GM23338 (cell line): ENCODE data around the gene PRDM5. TPM values are rescaled to one million over a fixed set of nuclear protein-coding genes. Genes with fewer than 3 reads are reported as not detected.

Experiments used
- ATAC-seq: fragments of 200-7000 bp; cut with Tn5 transposase; 3 replicates; pipeline ENCODE4 v1.9.1; 2020
- DNase-seq: peaks from one replicate; pipeline ENCODE4 v3.0.0-alpha.2; 2015; ENCODE audit warnings: low spot score
- H2AFZ ChIP-seq: fragments of 200-600 bp; sonication (generic); 2 replicates; pipeline ENCODE4 v1.8.0; 2016; ENCODE audit warnings: antibody characterized with exemption, mild to moderate bottlenecking, moderate library complexity
- H3F3A ChIP-seq: fragments of 200-600 bp; sonication (generic); replicated peaks from 2 replicates; pipeline ENCODE4 v1.8.0; 2017; ENCODE audit warnings: antibody characterized with exemption, mixed run types, low read depth
- H3K27ac ChIP-seq: fragments of 200-600 bp; sonication (generic); 2 replicates; pipeline ENCODE4 v1.6.1; 2016; ENCODE audit warnings: low read depth
- H3K27me3 ChIP-seq: fragments of 200-600 bp; sonication (generic); 2 replicates; pipeline ENCODE4 v1.8.0; 2016; ENCODE audit warnings: mild to moderate bottlenecking, mixed run types, moderate library complexity; ENCODE audit not compliant: insufficient read depth
- H3K36me3 ChIP-seq: fragments of 200-600 bp; sonication (generic); 2 replicates; pipeline ENCODE4 v1.8.0; 2016; ENCODE audit warnings: mild to moderate bottlenecking; ENCODE audit not compliant: insufficient read depth
- H3K4me1 ChIP-seq: fragments of 200-600 bp; sonication (generic); 2 replicates; pipeline ENCODE4 v1.8.0; 2016; ENCODE audit warnings: mild to moderate bottlenecking, moderate library complexity; ENCODE audit not compliant: insufficient read depth
- H3K4me2 ChIP-seq: fragments of 200-600 bp; sonication (generic); 2 replicates; pipeline ENCODE4 v1.7.1; 2017; ENCODE audit warnings: mixed run types
- H3K4me3 ChIP-seq: fragments of 200-600 bp; sonication (generic); 2 replicates; pipeline ENCODE4 v1.6.1; 2016; ENCODE audit warnings: mixed run types
- H3K79me2 ChIP-seq: fragments of 200-600 bp; sonication (generic); replicated peaks from 2 replicates; pipeline ENCODE4 v1.8.0; 2017; ENCODE audit warnings: mild to moderate bottlenecking; ENCODE audit not compliant: insufficient read depth
- H3K9me2 ChIP-seq: fragments of 200-600 bp; sonication (generic); 2 replicates; pipeline ENCODE4 v1.8.0; 2017; ENCODE audit not compliant: insufficient read depth
- H4K20me1 ChIP-seq: fragments of 200-600 bp; sonication (generic); replicated peaks from 2 replicates; pipeline ENCODE4 v1.8.0; 2017; ENCODE audit warnings: mild to moderate bottlenecking; ENCODE audit not compliant: insufficient read depth
- H3K27ac Mint-ChIP-seq: 2 replicates; pipeline ENCODE4 v1.8.0; 2020; ENCODE audit warnings: inconsistent platforms, mild to moderate bottlenecking, moderate library complexity, mixed read lengths
- H3K27me3 Mint-ChIP-seq: 3 replicates; pipeline ENCODE4 v1.8.0; 2022; ENCODE audit warnings: low read depth, mild to moderate bottlenecking, moderate library complexity, mixed read lengths, inconsistent platforms; ENCODE audit not compliant: insufficient read depth, poor library complexity
- H3K36me3 Mint-ChIP-seq: 3 replicates; pipeline ENCODE4 v1.8.0; 2021; ENCODE audit warnings: low read depth, mild to moderate bottlenecking, inconsistent platforms, moderate library complexity, mixed read lengths
- H3K4me1 Mint-ChIP-seq: 3 replicates; pipeline ENCODE4 v1.8.0; 2020; ENCODE audit warnings: mild to moderate bottlenecking, inconsistent platforms, mixed read lengths
- H3K4me3 Mint-ChIP-seq: 3 replicates; pipeline ENCODE4 v1.8.0; 2021; ENCODE audit warnings: moderate library complexity, mild to moderate bottlenecking, inconsistent platforms, mixed read lengths
- H3K9me3 Mint-ChIP-seq: 3 replicates; pipeline ENCODE4 v1.8.0; 2020; ENCODE audit warnings: moderate library complexity, mild to moderate bottlenecking, inconsistent platforms, mixed read lengths
- EZH2 ChIP-seq: fragments of 200-600 bp; sonication (generic); IDR thresholded peaks from one replicate; pipeline ENCODE4 v1.8.0; 2017; ENCODE audit warnings: antibody characterized with exemption, mild to moderate bottlenecking, low read depth; ENCODE audit not compliant: unreplicated experiment
- EZH2phosphoT487 ChIP-seq: fragments of 200-600 bp; sonication (generic); IDR thresholded peaks from one replicate; pipeline ENCODE4 v1.8.1; 2018; ENCODE audit warnings: antibody characterized with exemption; ENCODE audit not compliant: unreplicated experiment
- POLR2AphosphoS5 ChIP-seq: IDR thresholded peaks from 2 replicates; pipeline ENCODE4 v1.6.1; 2016; ENCODE audit warnings: antibody characterized with exemption, low read depth
- REST ChIP-seq: IDR thresholded peaks from one replicate; pipeline ENCODE4 v1.6.1; 2018; ENCODE audit warnings: antibody characterized with exemption; ENCODE audit not compliant: unreplicated experiment
- STAT1 ChIP-seq: IDR thresholded peaks from one replicate; pipeline ENCODE4 v1.6.1; 2016; ENCODE audit warnings: antibody characterized with exemption; ENCODE audit not compliant: unreplicated experiment
- ZNF331 ChIP-seq: fragments of 250-450 bp; sonication (Bioruptor Pico); IDR thresholded peaks from 2 replicates; pipeline ENCODE4 v1.5.0; 2020; ENCODE audit warnings: low read depth, mild to moderate bottlenecking, moderate library complexity
- polyA plus RNA-seq: library from polyadenylated mRNA; unstranded; fragments of >200 nt; fragmentation: Nextera tagmentation; extraction: Ambion mirVana; gene quantifications from 2 replicates; pipeline ENCODE4 v1.2.1, GENCODE V29; 2016
- total RNA-seq: library from RNA; depleted of rRNA; stranded (reverse); fragments of >200 nt; shearing (Covaris generic); gene quantifications from 2 replicates; pipeline ENCODE4 v1.2.3, GENCODE V29; 2014
- TF ChIP-seq, protein P1 (sequence below): fragments of 250-450 bp; sonication (Bioruptor Pico); IDR thresholded peaks from 2 replicates; pipeline ENCODE4 v1.5.0; 2020; ENCODE audit warnings: mild to moderate bottlenecking, moderate library complexity
- TF ChIP-seq, protein P2 (sequence below): IDR thresholded peaks from 2 replicates; pipeline ENCODE4 v1.6.1; 2016; ENCODE audit warnings: antibody characterized with exemption

PRDM5 gene
- total and polyA plus RNA-seq, 2 experiments from 2014 or later = 11.2 to 40.4 TPM

DNA sequence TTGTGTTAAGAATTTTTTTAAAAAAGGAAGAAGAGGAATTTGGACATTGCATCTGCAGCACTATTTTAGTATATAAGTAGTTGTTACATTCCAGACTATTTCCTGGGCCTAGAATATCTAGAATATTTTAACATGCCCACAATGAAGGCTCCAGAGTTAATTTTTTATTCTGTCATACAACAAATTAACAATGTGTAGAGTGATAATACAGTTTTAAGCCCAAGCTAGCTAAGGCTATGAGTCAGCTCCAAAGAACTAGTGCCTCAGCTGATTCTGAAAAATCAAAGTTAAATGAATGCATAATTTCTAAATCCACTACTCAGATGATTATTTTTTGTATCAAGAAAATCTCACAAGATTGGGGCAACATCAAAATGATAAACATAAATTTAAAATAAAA lies 231.4 kb downstream of the PRDM5 start (continued):
- TF ChIP-seq, protein P1, sequence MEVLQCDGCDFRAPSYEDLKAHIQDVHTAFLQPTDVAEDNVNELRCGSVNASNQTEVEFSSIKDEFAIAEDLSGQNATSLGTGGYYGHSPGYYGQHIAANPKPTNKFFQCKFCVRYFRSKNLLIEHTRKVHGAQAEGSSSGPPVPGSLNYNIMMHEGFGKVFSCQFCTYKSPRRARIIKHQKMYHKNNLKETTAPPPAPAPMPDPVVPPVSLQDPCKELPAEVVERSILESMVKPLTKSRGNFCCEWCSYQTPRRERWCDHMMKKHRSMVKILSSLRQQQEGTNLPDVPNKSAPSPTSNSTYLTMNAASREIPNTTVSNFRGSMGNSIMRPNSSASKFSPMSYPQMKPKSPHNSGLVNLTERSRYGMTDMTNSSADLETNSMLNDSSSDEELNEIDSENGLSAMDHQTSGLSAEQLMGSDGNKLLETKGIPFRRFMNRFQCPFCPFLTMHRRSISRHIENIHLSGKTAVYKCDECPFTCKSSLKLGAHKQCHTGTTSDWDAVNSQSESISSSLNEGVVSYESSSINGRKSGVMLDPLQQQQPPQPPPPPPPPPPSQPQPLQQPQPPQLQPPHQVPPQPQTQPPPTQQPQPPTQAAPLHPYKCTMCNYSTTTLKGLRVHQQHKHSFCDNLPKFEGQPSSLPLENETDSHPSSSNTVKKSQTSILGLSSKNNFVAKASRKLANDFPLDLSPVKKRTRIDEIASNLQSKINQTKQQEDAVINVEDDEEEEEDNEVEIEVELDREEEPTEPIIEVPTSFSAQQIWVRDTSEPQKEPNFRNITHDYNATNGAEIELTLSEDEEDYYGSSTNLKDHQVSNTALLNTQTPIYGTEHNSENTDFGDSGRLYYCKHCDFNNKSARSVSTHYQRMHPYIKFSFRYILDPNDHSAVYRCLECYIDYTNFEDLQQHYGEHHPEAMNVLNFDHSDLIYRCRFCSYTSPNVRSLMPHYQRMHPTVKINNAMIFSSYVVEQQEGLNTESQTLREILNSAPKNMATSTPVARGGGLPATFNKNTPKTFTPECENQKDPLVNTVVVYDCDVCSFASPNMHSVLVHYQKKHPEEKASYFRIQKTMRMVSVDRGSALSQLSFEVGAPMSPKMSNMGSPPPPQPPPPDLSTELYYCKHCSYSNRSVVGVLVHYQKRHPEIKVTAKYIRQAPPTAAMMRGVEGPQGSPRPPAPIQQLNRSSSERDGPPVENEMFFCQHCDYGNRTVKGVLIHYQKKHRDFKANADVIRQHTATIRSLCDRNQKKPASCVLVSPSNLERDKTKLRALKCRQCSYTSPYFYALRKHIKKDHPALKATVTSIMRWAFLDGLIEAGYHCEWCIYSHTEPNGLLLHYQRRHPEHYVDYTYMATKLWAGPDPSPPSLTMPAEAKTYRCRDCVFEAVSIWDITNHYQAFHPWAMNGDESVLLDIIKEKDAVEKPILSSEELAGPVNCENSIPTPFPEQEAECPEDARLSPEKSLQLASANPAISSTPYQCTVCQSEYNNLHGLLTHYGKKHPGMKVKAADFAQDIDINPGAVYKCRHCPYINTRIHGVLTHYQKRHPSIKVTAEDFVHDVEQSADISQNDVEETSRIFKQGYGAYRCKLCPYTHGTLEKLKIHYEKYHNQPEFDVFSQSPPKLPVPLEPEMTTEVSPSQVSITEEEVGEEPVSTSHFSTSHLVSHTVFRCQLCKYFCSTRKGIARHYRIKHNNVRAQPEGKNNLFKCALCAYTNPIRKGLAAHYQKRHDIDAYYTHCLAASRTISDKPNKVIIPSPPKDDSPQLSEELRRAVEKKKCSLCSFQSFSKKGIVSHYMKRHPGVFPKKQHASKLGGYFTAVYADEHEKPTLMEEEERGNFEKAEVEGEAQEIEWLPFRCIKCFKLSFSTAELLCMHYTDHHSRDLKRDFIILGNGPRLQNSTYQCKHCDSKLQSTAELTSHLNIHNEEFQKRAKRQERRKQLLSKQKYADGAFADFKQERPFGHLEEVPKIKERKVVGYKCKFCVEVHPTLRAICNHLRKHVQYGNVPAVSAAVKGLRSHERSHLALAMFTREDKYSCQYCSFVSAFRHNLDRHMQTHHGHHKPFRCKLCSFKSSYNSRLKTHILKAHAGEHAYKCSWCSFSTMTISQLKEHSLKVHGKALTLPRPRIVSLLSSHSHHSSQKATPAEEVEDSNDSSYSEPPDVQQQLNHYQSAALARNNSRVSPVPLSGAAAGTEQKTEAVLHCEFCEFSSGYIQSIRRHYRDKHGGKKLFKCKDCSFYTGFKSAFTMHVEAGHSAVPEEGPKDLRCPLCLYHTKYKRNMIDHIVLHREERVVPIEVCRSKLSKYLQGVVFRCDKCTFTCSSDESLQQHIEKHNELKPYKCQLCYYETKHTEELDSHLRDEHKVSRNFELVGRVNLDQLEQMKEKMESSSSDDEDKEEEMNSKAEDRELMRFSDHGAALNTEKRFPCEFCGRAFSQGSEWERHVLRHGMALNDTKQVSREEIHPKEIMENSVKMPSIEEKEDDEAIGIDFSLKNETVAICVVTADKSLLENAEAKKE (CRISPR knock-in tag) = no peak
- TF ChIP-seq STAT1 (no peak), REST (no peak)

DNA sequence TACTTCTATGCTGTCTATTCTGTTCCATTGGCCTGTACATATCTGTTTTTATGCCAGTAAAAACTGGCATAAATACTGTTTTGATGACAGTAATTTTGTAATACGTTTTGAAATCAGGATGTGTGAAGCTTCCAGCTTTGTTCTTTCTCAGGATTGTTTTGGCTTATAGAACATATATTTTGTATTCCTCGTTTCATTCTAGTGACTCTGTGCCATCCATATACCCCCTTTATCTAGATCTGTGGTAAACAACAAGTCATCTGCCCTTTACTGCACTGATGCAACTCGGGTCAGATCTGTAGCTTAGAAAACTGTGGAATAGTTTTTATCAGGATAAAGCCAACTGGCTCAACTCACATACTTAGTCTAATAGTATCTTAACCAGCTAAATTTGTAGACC lies 233.7 kb downstream of the PRDM5 start:
- H4K20me1 ChIP-seq = no peaks in the 10 kb centered on the region
- H3K27ac ChIP-seq = no peak overlapping the region
- H3K36me3 Mint-ChIP-seq = no peaks in the 10 kb centered on the region
- H3K27me3 Mint-ChIP-seq = no peaks in the 10 kb centered on the region
- DNase-seq (no peak), ATAC-seq (no peak)
- no peak overlapping the region for H2AFZ ChIP-seq
- no peaks in the 10 kb centered on the region for H3K79me2 ChIP-seq
- no peaks in the 10 kb centered on the region for H3F3A ChIP-seq
- no peak overlapping the region for H3K4me3 Mint-ChIP-seq
- no peak overlapping the region; the same call in 1 of the 2 replicates for H3K27ac Mint-ChIP-seq
- H3K27me3 ChIP-seq = no peaks in the 10 kb centered on the region
- H3K9me3 Mint-ChIP-seq = no peaks in the 10 kb centered on the region
- peaks cover 5% of the 10 kb centered on the region; the same call in 2 of the 3 replicates for H3K4me1 Mint-ChIP-seq
- 0 out of 2 replicates have a peak, but pooled peaks cover 7% of the 10 kb centered on the region for H3K4me1 ChIP-seq
- no peaks in the 10 kb centered on the region for H3K36me3 ChIP-seq
- H3K4me3 ChIP-seq = no peak overlapping the region
- H3K4me2 ChIP-seq = no peak overlapping the region
- H3K9me2 ChIP-seq = no peaks in the 10 kb centered on the region
- TF ChIP-seq EZH2phosphoT487 (no peak), ZNF331 (CRISPR knock-in tag) (no peak), POLR2AphosphoS5 (no peak), EZH2 (no peak), REST (no peak)
- TF ChIP-seq, protein P2, sequence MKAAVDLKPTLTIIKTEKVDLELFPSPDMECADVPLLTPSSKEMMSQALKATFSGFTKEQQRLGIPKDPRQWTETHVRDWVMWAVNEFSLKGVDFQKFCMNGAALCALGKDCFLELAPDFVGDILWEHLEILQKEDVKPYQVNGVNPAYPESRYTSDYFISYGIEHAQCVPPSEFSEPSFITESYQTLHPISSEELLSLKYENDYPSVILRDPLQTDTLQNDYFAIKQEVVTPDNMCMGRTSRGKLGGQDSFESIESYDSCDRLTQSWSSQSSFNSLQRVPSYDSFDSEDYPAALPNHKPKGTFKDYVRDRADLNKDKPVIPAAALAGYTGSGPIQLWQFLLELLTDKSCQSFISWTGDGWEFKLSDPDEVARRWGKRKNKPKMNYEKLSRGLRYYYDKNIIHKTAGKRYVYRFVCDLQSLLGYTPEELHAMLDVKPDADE = no peak
